Parathyroid adenoma (tissue), 2 donors: ENCODE measurements around the gene EEFSEC.

ENCODE experiments used
- H2AFZ ChIP-seq: fragments of 300-600 bp; sonication (generic); one replicate; pipeline ENCODE4 v1.7.0; 2017; ENCODE audit warnings: antibody characterized with exemption, mild to moderate bottlenecking
- H3K27ac ChIP-seq: fragments of 300-600 bp; sonication (generic); one replicate; pipeline ENCODE4 v1.7.0; 2017
- H3K27me3 ChIP-seq: fragments of 300-600 bp; sonication (generic); one replicate; pipeline ENCODE4 v1.7.0; 2017; ENCODE audit warnings: low read length; ENCODE audit not compliant: control insufficient read depth, insufficient read depth
- H3K36me3 ChIP-seq: fragments of 300-600 bp; sonication (generic); one replicate; pipeline ENCODE4 v1.7.0; 2017; ENCODE audit warnings: low read length; ENCODE audit not compliant: control insufficient read depth, insufficient read depth
- H3K4me1 ChIP-seq: fragments of 300-600 bp; sonication (generic); one replicate; pipeline ENCODE4 v1.7.0; 2017; ENCODE audit warnings: control low read depth
- H3K4me2 ChIP-seq: fragments of 300-600 bp; sonication (generic); one replicate; pipeline ENCODE4 v1.7.0; 2017; ENCODE audit warnings: low read length
- H3K4me3 ChIP-seq: fragments of 300-600 bp; sonication (generic); one replicate; pipeline ENCODE4 v1.7.0; 2017; ENCODE audit warnings: low read depth, low read length
- H3K79me2 ChIP-seq: fragments of 300-600 bp; sonication (generic); one replicate; pipeline ENCODE4 v1.7.0; 2017; ENCODE audit warnings: control low read depth
- H3K9ac ChIP-seq: fragments of 300-600 bp; sonication (generic); one replicate; pipeline ENCODE4 v1.7.0; 2017; ENCODE audit warnings: mild to moderate bottlenecking
- H3K9me3 ChIP-seq: fragments of 300-600 bp; sonication (generic); one replicate; pipeline ENCODE4 v1.7.0; 2017; ENCODE audit warnings: low read length; ENCODE audit not compliant: control insufficient read depth
- TF ChIP-seq, protein P1 (sequence below): fragments of 300-600 bp; sonication (generic); IDR thresholded peaks from one replicate; pipeline ENCODE4 v1.7.0; 2017; ENCODE audit warnings: antibody characterized with exemption, mild to moderate bottlenecking
- donor health status: primary hyperparathyroidism.

The EEFSEC gene

DNA sequence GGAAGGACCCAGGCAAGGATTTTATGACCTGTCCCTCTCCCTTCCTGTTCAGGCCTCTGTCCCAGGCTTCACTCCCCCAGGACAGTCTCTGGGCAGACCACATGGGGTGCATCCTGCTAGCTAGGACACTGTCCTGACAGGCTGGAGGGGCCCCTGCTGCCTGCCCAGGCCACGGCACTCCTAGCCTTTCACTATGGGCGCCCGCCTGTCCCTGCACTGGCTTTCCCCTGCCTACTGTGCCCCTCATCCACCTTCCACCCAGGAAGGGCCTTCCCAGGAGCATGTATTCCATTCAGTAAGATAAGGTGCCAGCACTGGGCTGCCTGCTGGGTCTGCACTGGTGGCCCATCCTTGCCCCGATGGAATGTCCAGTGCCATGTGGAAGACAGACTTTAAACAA lies 168.1 kb downstream of the EEFSEC start:
- Histone ChIP-seq H3K36me3 (no peaks in the 10 kb centered on the region), H3K4me1 (no peaks in the 10 kb centered on the region), H3K9ac (no peak overlapping the region)

DNA sequence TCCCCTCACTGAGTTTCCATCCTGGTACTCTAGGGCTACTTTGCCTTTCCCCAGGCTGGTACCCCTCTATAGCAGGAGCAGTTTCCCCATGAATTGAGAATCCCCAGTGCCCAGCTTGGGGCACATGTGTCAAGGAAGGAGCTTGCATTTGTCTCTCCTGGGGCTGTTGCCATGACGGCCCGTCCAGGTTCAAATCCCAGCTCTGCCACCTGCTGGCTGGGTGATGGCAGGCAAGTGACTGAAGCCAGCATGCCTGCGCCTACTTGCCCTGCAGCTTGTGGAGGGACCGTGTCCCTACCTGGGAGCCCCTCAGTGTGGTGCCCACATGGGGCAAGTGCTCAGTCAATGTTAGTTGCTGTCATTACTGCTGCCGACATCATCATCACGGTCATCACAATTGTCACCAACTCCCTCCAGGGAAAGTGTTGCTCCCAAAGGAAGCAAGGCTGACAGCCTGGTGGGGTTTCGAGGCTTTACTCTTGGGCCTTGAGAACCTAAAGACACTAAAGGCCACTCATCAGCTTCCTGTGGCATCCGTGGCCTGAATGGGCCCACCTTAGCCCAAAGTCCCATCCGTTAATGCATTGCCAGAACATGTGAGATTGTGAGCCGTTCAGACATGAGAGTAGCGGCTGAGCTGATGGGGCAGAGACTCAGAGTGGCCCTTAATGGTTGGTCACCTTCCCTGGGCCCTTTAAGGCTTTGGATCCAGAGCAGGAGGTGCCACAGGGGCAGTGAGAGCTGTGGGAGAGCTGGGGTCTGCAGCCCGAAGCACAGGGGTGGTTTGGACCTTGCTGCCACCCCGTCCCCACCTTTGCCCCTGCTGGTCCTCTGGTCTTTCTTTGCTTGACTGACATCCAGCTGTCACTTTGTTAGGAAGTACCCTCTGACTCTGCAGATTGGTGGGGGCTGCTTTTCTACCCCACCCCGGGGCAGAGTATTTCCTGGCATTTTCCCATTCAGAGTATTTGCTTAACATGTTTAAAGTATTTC lies 169.0 kb downstream of the EEFSEC start:
- Histone ChIP-seq H3K36me3 (no peaks in the 10 kb centered on the region), H3K9ac (no peak overlapping the region), H3K4me3 (no peak overlapping the region), H3K9me3 (no peaks in the 10 kb centered on the region), H3K79me2 (no peaks in the 10 kb centered on the region), H2AFZ (no peak overlapping the region), H3K27ac (no peak overlapping the region), H3K27me3 (no peaks in the 10 kb centered on the region), H3K4me2 (no peak overlapping the region), H3K4me1 (no peaks in the 10 kb centered on the region)
- TF ChIP-seq, protein P1, sequence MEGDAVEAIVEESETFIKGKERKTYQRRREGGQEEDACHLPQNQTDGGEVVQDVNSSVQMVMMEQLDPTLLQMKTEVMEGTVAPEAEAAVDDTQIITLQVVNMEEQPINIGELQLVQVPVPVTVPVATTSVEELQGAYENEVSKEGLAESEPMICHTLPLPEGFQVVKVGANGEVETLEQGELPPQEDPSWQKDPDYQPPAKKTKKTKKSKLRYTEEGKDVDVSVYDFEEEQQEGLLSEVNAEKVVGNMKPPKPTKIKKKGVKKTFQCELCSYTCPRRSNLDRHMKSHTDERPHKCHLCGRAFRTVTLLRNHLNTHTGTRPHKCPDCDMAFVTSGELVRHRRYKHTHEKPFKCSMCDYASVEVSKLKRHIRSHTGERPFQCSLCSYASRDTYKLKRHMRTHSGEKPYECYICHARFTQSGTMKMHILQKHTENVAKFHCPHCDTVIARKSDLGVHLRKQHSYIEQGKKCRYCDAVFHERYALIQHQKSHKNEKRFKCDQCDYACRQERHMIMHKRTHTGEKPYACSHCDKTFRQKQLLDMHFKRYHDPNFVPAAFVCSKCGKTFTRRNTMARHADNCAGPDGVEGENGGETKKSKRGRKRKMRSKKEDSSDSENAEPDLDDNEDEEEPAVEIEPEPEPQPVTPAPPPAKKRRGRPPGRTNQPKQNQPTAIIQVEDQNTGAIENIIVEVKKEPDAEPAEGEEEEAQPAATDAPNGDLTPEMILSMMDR: peak; percentile 52

More for the DNA sequence above, 168.1 kb downstream of the EEFSEC start:
- no peaks in the 10 kb centered on the region for H3K9me3 ChIP-seq
- TF ChIP-seq, protein P1: no peak
- H3K4me2 ChIP-seq: no peak overlapping the region
- no peaks in the 10 kb centered on the region for H3K79me2 ChIP-seq
- H3K27me3 ChIP-seq: no peaks in the 10 kb centered on the region
- no peak overlapping the region for H3K4me3 ChIP-seq
- H2AFZ ChIP-seq: no peak overlapping the region
- no peak overlapping the region for H3K27ac ChIP-seq

DNA sequence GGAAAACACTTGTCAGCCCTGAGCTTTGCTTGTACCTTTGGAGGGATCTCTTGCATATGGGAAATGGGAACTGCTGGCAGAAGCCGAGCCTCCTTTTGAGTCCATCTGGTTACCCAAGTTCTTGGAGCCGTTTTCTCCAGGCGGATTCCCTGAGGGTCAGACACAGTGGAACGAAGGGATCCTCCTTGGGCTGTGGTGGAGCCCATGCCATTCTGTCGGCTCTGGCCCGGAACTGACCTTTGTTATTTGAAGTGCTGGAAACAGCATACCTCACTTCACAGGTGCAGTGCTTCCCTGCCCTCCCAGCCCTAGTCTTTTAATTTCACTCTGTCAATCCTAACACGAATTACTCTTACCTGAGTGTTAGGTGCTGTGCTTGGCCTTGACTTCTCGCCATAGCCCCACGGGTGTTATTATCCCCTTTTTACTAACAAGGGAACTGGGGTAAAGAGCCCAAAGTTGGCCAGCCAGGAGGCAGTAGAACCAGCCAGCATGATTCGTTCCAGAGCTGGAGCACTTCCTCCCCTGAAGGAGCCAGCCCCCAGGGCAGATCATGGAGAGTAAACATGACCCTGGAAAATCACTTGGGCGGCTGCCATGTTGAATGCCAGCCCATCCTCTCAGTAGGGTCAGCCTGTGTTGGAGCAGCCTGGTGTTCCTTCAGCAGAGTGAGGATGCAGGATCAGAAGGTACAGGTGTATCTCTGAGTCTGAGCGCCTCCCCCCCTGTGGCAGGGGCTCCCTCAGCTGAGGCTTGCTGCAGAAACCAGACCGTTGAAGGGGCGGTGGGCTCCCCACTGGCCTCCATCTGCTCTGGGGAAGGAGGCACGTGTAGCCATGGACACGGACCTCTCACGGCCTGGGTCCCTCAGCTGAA lies 170.2 kb downstream of the EEFSEC start:
- Histone ChIP-seq H3K4me3 (no peak overlapping the region), H3K9ac (no peak overlapping the region), H3K9me3 (no peaks in the 10 kb centered on the region), H3K36me3 (no peaks in the 10 kb centered on the region), H3K27me3 (no peaks in the 10 kb centered on the region), H3K4me2 (no peak overlapping the region), H3K79me2 (no peaks in the 10 kb centered on the region), H2AFZ (no peak overlapping the region), H3K4me1 (no peaks in the 10 kb centered on the region), H3K27ac (no peak overlapping the region)
- TF ChIP-seq, protein P1: no peak

DNA sequence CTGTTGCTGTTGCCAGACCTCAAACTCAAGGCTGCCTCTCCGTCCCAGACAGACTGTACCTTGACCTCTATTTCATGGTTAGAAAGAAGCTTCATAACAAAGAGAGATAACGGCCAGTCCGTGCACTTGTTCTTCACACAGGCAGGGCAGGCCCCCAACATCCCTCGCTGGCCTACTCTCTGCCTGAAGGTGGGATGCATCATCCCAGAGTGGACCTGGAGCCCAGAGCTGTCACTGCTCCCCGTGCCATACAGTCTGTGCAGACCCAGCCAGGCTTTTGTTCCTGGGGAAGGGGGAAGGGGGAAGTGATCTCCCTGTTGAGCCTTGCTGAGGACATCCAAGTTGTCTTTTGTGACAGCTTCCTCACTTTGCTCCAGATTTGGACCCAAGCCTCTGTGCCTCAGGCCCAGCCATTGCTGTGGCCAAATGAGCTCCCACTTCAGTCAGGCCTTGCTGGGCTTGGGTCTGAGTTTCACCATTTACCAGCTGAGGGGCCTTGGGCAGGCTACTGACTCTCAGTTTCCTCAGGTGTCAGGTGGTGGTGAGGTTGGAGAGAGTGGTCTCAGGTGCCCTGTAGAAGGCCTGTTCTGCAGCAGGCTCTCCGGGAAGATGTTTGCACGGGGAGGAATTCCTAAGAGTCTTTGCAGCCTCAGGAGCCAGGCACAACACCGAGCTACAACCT lies 171.8 kb downstream of the EEFSEC start:
- Histone ChIP-seq H3K4me3 (no peak overlapping the region), H3K4me1 (no peaks in the 10 kb centered on the region), H3K36me3 (no peaks in the 10 kb centered on the region), H3K9me3 (no peaks in the 10 kb centered on the region), H2AFZ (no peak overlapping the region), H3K27ac (no peak overlapping the region), H3K4me2 (no peak overlapping the region), H3K79me2 (no peaks in the 10 kb centered on the region), H3K27me3 (no peaks in the 10 kb centered on the region), H3K9ac (no peak overlapping the region)
- TF ChIP-seq, protein P1: no peak
